Measurements from ENCODE around the gene SMIM20.
"Not testable (repeated sequence)": the region's sequence is repeated elsewhere in the genome, so short reads cannot be mapped to it uniquely, and the experiment has no call there.

DNA sequence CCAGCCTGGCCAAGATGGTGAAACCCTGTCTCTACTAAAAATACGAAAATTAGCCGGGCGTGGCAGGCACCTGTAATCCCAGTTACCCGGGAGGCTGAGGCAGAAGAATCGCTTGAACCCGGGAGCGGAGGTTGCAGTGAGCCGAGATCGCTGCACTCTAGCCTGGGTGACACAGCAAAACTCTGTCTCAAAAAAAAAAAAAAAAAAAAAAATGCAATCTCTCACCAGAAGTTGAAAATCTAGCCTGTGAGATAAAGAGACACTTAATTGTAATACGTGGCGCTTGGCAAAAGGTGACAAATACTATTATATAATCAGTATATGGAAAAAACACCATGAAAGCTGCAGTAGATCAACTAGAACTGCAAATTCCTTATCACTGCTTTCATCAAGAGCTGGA, 7.9 kb upstream of the SMIM20 start:
- not testable (repeated sequence) for TF ChIP-seq POLR2A (IDR thresholded peaks at IDR 0.05)
- TF ChIP-seq, protein P1, sequence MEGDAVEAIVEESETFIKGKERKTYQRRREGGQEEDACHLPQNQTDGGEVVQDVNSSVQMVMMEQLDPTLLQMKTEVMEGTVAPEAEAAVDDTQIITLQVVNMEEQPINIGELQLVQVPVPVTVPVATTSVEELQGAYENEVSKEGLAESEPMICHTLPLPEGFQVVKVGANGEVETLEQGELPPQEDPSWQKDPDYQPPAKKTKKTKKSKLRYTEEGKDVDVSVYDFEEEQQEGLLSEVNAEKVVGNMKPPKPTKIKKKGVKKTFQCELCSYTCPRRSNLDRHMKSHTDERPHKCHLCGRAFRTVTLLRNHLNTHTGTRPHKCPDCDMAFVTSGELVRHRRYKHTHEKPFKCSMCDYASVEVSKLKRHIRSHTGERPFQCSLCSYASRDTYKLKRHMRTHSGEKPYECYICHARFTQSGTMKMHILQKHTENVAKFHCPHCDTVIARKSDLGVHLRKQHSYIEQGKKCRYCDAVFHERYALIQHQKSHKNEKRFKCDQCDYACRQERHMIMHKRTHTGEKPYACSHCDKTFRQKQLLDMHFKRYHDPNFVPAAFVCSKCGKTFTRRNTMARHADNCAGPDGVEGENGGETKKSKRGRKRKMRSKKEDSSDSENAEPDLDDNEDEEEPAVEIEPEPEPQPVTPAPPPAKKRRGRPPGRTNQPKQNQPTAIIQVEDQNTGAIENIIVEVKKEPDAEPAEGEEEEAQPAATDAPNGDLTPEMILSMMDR (IDR thresholded peaks at IDR 0.05) = not testable (repeated sequence)
